ENCODE measurements around the gene CCP110.

CCP110 gene

GRCh38 chr16:19601083-19601976, 77.6 kb downstream of the CCP110 start:
- peak; percentile 0 to 44 for DNase-seq

Data from NCI-H524 (cell line).